Ishikawa (cell line): Measurements from ENCODE around the gene CCL16.

Source experiments
- CREB1 ChIP-seq: IDR thresholded peaks from 2 replicates; pipeline ENCODE4 v1.6.1; 2012; ENCODE audit warnings: low read depth
- EGR1 ChIP-seq: IDR thresholded peaks from 2 replicates; pipeline ENCODE4 v1.6.1; 2012
- EP300 ChIP-seq: IDR thresholded peaks from 2 replicates; pipeline ENCODE4 v1.6.1; 2012; ENCODE audit warnings: borderline replicate concordance
- FOXM1 ChIP-seq: IDR thresholded peaks from 2 replicates; pipeline ENCODE4 v1.6.1; 2012; ENCODE audit warnings: low read depth, borderline replicate concordance
- REST ChIP-seq: IDR thresholded peaks from 2 replicates; pipeline ENCODE4 v1.6.1; 2012; ENCODE audit warnings: low read depth, mild to moderate bottlenecking
- YY1 ChIP-seq: IDR thresholded peaks from 2 replicates; pipeline ENCODE4 v1.6.1; 2012; ENCODE audit warnings: low read depth
- ZBTB7A ChIP-seq: IDR thresholded peaks from 2 replicates; pipeline ENCODE4 v1.6.1; 2012; ENCODE audit warnings: low read depth

DNA sequence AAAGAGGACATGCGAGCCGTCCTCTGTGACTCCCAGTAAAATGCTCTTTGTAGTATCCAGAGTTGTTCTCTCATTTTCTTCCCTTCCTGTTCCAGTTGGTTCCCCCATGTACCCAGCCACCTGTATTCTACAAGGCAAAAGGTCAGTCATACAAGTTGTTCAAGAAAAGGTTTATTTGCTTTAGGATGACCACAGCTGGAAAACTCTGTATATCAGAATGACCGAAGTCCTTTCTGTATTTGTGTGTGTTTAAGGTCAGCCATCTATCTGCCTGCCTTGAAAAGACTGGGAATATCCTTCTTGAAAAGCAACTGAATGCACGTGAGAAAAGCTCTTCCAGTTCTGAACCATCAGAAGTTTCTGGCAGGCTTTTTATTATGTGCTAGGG lies 8.4 kb downstream of the CCL16 start:
- TF ChIP-seq REST: no peak
- no peak for TF ChIP-seq EP300
- TF ChIP-seq FOXM1: no peak
- TF ChIP-seq ZBTB7A: no peak
- TF ChIP-seq EGR1: no peak
- TF ChIP-seq YY1: no peak
- no peak for TF ChIP-seq CREB1
